Measurements from ENCODE around the gene NRCAM. TPM values are rescaled to one million over a fixed set of nuclear protein-coding genes. Genes with fewer than 3 reads are reported as not detected.
A peak's percentile ranks its signal among the peaks of the same experiment; 100 is the strongest.

The NRCAM gene
- total and polyA plus RNA-seq, 2 of the 8 experiments (the other 6 are each of a cell fraction or from before 2014, with no cell fraction given) = 2.7 to 3.8 TPM

- POLR2A ChIA-PET (ENCODE audit: partially characterized antibody) = no interaction called here
- no peak for DNase-seq (ENCODE audit: low read depth in 1 of 2, low spot score in 2 of 2)
- WGBS, 2 experiments (ENCODE audit: extremely low coverage in 1 of 2, insufficient coverage in 1 of 2, insufficient read length in 1 of 2, insufficient replicate concordance in 2 of 2, low coverage in 1 of 2, low lambda C conversion rate in 2 of 2, missing lambda C conversion rate in 1 of 2) = 78% methylated on average over 1 of the region's 1 CpG; no CpG with 5 or more reads in 1 of the 2 experiments
- TF ChIP-seq SP1 (IDR thresholded peaks at IDR 0.05; ENCODE audit: low read depth, low read length) (no peak), SIN3A (conservative IDR thresholded peaks at IDR 0.05 in 1 of 2, IDR thresholded peaks at IDR 0.05 in 1 of 2; ENCODE audit: low read depth in 1 of 2, low read length in 2 of 2) (no peak), RAD21 (IDR thresholded peaks at IDR 0.05 in 1 of 2, conservative IDR thresholded peaks at IDR 0.05 in 1 of 2; ENCODE audit: low read depth in 2 of 2, low read length in 2 of 2) (no peak), EP300 (IDR thresholded peaks at IDR 0.05; ENCODE audit: borderline replicate concordance in 1 of 2, low read depth in 2 of 2, low read length in 2 of 2) (no peak), SRF (IDR thresholded peaks at IDR 0.05; ENCODE audit: low read depth, low read length) (no peak), CREB1 (IDR thresholded peaks at IDR 0.05) (no peak), TBP (IDR thresholded peaks at IDR 0.05; ENCODE audit: low read depth, low read length) (no peak), YY1 (IDR thresholded peaks at IDR 0.05; ENCODE audit: low read depth, low read length) (no peak), POLR2A (IDR thresholded peaks at IDR 0.05; ENCODE audit: control extremely low read depth in 1 of 2, low read depth in 2 of 2, low read length in 2 of 2) (no peak), CHD2 (IDR thresholded peaks at IDR 0.05; ENCODE audit: low read length) (no peak), POU5F1 (IDR thresholded peaks at IDR 0.05; ENCODE audit: low read depth, low read length) (no peak), CBX8 (IDR thresholded peaks at IDR 0.05; ENCODE audit: borderline replicate concordance, low read depth, low read length) (no peak), HDAC6 (IDR thresholded peaks at IDR 0.05; ENCODE audit: low read depth, low read length) (no peak), SAP30 (IDR thresholded peaks at IDR 0.05; ENCODE audit: insufficient read depth, insufficient replicate concordance, low read length) (no peak)
- TF ChIP-seq, protein P1, sequence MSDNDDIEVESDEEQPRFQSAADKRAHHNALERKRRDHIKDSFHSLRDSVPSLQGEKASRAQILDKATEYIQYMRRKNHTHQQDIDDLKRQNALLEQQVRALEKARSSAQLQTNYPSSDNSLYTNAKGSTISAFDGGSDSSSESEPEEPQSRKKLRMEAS (IDR thresholded peaks at IDR 0.05) = no peak
Measured at GRCh38 chr7:108460964-108461363, 4.7 kb upstream of the NRCAM start.

More at GRCh38 chr7:108460964-108461363, 4.7 kb upstream of the NRCAM start:
- Histone ChIP-seq H3K27me3 (replicated peaks in 1 of 4; ENCODE audit: control insufficient read depth in 3 of 4, extremely low read depth in 1 of 4, insufficient read depth in 3 of 4, low read length in 3 of 4) (peaks cover 2 to 17% (median 15%) of the 10 kb centered on the region in 4 experiments), H3K4me3 (ENCODE audit: extremely low read depth in 1 of 4, insufficient read depth in 2 of 4, low read depth in 3 of 4, low read length in 4 of 4) (no peak overlapping the region), H3K56ac (replicated peaks; ENCODE audit: insufficient read length, low read depth, low read length) (no peak overlapping the region), H3K9ac (replicated peaks in 1 of 4; ENCODE audit: extremely low read depth in 1 of 4, low read depth in 3 of 4, low read length in 3 of 4) (no peak overlapping the region), H2BK5ac (ENCODE audit: low read depth, low read length) (no peak overlapping the region), H3K23ac (ENCODE audit: insufficient read length) (no peak overlapping the region), H3K9me3 (ENCODE audit: insufficient read depth in 2 of 2, low read depth in 1 of 2, low read length in 1 of 2) (no peaks in the 10 kb centered on the region), H2BK15ac (ENCODE audit: low read length) (peak overlapping the region; percentile 53; the same call in 1 of the 2 replicates), H2BK12ac (ENCODE audit: low read depth, low read length) (no peak overlapping the region), H3K4me1 (replicated peaks in 1 of 4; ENCODE audit: control insufficient read depth in 3 of 4, insufficient read depth in 4 of 4, low read length in 3 of 4) (0 out of 7 replicates have a peak, but pooled peaks cover 0 to 2% (median 0%) of the 10 kb centered on the region in 4 experiments), H3K79me2 (ENCODE audit: control insufficient read depth in 1 of 2, insufficient read depth in 2 of 2, low read length in 2 of 2) (no peaks in the 10 kb centered on the region), H3K18ac (ENCODE audit: extremely low read depth, low read length) (no peak overlapping the region), H3K27ac (ENCODE audit: low read depth, low read length) (no peak overlapping the region), H4K8ac (ENCODE audit: extremely low read depth, insufficient read depth, low read length) (no peak overlapping the region), H2BK20ac (ENCODE audit: low read length) (no peak overlapping the region), H3K14ac (ENCODE audit: insufficient read length) (no peak overlapping the region), H4K5ac (ENCODE audit: insufficient read length, low read depth, low read length) (no peak overlapping the region), H4K20me1 (replicated peaks in 1 of 2; ENCODE audit: control insufficient read depth in 1 of 2, insufficient read depth in 2 of 2, low read length in 2 of 2) (no peaks in the 10 kb centered on the region), H4K91ac (replicated peaks; ENCODE audit: insufficient read length, low read length) (no peak overlapping the region), H3K4me2 (ENCODE audit: insufficient read depth in 1 of 2, low read depth in 2 of 2, low read length in 2 of 2) (no peak overlapping the region), H3K4ac (replicated peaks; ENCODE audit: insufficient read length, low read depth, low read length) (no peak overlapping the region), H3K79me1 (ENCODE audit: low read depth, low read length) (no peaks in the 10 kb centered on the region), H3K23me2 (ENCODE audit: low read depth, low read length) (peaks cover 6% of the 10 kb centered on the region; the same call in 1 of the 2 replicates), H2AFZ (ENCODE audit: low read length) (no peak overlapping the region), H2BK120ac (replicated peaks; ENCODE audit: low read depth, low read length) (no peak overlapping the region), H3K36me3 (ENCODE audit: control insufficient read depth in 2 of 4, insufficient read depth in 4 of 4, low read length in 3 of 4) (no peaks in the 10 kb centered on the region), H2AK5ac (ENCODE audit: low read depth, low read length) (no peak overlapping the region)
- FAIRE-seq = no peak
- CTCF ChIA-PET (ENCODE audit: partially characterized antibody) = interaction anchor here (0.7 to 2.8 kb wide), 9 partner anchors 8 to 278 kb away, joined by 3 to 15 read pairs (median 4); no protein-coding TSS in a partner anchor

Data from H1 (cell line).